Measurements from ENCODE around the gene DVL1.
A peak's percentile ranks its signal among the peaks of the same experiment; 100 is the strongest.

The DVL1 gene

GRCh38 chr1:1310109-1310385, 39.2 kb downstream of the DVL1 start:
- no peak for TF ChIP-seq CTCF (IDR thresholded peaks at IDR 0.05; ENCODE audit: insufficient read depth, low read depth, low read length, missing control alignments)
- DNase-seq (ENCODE audit: low read depth) = no peak
- H3K4me3 ChIP-seq (ENCODE audit: low read depth, low read length) = no peak overlapping the region

DNA sequence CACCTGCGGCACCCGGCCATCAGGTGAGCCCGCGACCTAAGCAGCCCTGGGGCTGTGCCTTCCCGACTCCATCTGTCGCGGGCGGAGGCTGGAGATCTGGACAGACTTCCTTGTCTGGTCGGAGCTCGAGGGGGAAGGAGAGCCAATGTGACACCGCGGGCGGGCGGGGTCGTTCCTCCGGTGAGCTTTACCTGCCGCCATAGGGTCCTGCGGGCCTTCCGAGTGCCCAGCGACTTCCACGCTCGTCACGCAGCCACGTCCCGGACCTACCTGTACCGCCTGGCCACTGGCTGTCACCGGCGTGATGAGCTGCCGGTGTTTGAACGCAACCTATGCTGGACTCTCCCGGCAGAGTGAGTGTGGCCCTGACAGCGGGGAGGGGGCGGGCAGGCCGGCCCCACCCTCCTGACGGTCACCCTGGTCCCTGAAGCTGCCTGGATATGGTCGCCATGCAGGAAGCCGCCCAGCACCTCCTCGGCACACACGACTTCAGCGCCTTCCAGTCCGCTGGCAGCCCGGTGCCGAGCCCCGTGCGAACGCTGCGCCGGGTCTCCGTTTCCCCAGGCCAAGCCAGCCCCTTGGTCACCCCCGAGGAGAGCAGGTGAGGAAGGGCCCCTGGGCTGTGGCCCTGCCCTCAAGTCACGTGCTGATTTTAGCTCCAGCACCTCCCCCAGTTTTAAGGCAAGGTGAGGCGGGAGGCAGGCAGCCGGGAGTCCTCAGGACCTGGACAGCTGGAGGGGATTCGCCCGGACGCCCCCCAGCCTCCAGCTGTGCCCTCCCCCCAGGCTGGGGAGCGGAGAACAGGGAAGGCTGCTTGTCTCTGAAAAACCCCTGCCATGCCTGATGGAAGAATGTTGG, 39.7 kb downstream of the DVL1 start:
- DNase-seq (ENCODE audit: low read depth) = no peak
- TF ChIP-seq CTCF (IDR thresholded peaks at IDR 0.05; ENCODE audit: insufficient read depth, low read depth, low read length, missing control alignments) = no peak
- H3K4me3 ChIP-seq (ENCODE audit: low read depth, low read length) = peak overlapping the region; percentile 89

GRCh38 chr1:1308756-1309250, 40.4 kb downstream of the DVL1 start:
- no peak for TF ChIP-seq CTCF (IDR thresholded peaks at IDR 0.05; ENCODE audit: insufficient read depth, low read depth, low read length, missing control alignments)
- no peak for DNase-seq (ENCODE audit: low read depth)
- H3K4me3 ChIP-seq (ENCODE audit: low read depth, low read length) = peak overlapping the region; percentile 89

DNA sequence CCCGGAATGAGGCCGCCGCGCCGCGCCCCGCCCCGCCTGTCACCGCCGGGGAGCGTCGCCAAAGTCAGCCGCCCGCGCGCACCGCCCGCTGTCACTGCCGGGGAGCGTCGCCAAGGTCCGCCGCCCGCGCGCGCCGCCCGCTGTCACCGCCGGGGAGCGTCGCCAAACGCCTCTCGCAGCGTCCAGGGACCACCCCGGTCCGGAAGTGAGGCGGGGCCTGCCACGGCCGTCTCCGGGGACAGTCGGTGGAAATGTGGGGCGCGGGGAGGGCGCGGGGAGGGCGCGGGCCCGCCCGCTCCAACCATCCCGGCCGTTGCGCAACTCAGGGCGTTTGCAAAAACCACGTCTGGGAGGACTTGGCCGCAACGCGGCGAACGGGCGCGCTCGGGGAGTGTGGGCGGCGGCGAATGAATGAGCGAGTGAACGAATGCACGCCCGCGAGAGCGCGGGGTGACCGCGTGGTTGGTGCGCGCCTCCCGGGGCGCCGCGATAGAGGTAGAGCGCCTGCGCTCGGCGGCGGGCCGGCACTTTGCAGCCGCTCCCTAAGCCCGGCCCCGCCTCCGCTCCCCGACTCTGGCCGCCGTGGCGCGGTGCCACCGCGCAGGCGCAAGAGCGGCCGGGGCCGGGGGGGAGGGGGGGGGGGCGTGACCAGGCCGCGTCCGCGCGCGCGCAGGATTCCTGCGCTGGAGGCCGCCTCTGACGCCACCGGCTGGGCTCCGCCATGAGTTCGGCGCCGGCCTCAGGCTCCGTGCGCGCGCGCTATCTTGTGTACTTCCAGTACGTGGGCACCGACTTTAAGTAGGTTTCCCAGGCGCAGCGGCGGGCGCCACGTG, 41.1 kb downstream of the DVL1 start, which contains the start of the genes ACAP3 and PUSL1:
Gene ACAP3, minus strand, starts transcription at position 8 of the 833 bp plus-strand sequence. CDS start 115 bp downstream, outside the sequence.
Gene PUSL1, plus strand, starts transcription at position 675 of the 833 bp plus-strand sequence. Its CDS starts 47 bp downstream, at position 722.
- TF ChIP-seq CTCF (IDR thresholded peaks at IDR 0.05; ENCODE audit: insufficient read depth, low read depth, low read length, missing control alignments) = no peak
- peak within 1 kb of the TSS; percentile 89 for H3K4me3 ChIP-seq (ENCODE audit: low read depth, low read length)
- peak; percentile 97 for DNase-seq (ENCODE audit: low read depth)

DNA sequence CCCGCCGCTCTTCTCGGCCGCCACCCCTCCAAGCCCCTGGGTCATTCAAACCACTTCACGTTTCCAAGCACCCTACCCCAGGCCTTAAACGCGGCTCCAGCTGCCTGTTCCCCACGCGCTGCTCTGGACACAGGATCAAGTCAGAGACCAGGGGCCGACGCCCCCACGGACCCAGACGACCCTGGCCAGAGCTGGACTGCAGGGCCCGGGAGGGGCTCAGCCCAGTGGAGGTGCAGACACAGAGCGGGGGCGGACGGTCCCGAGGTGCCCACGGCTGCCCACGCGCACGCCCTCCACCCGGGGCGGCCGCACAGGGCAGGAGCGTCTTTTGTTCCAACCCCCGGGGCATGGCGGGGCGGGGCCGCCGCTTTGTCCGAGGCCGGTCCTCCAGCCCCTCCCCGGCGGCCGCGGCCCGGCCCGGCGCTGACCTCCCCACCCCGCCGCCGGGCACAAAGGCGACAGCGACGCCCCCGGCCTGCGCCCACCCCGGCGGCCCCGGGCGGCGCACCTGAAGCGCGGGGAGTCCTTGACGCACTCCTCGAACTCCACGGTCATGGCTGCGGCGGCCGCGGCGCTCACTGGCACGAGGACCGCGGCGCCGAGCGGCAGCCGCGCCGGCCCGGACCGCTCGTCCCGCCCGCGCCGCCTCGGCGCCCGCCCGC, 41.8 kb downstream of the DVL1 start:
- TF ChIP-seq CTCF (IDR thresholded peaks at IDR 0.05; ENCODE audit: insufficient read depth, low read depth, low read length, missing control alignments) = no peak
- peak; percentile 35 for DNase-seq (ENCODE audit: low read depth)
- H3K4me3 ChIP-seq (ENCODE audit: low read depth, low read length) = peak overlapping the region; percentile 70

GRCh38 chr1:1306661-1307260, 42.5 kb downstream of the DVL1 start:
- H3K4me3 ChIP-seq (ENCODE audit: low read depth, low read length) = peak overlapping the region; percentile 70
- TF ChIP-seq CTCF (IDR thresholded peaks at IDR 0.05; ENCODE audit: insufficient read depth, low read depth, low read length, missing control alignments) = no peak
- DNase-seq (ENCODE audit: low read depth) = no peak
